GM20000 (cell line): ENCODE data around the gene HEPH.
"Not testable (repeated sequence)": the region's sequence is repeated elsewhere in the genome, so short reads cannot be mapped to it uniquely, and the experiment has no call there.

Source experiments
- DNase-seq: peaks from one replicate; pipeline ENCODE4 v3.0.0; 2012; ENCODE audit warnings: low spot score
- CTCF ChIP-seq: IDR thresholded peaks from 2 replicates; pipeline ENCODE4 v1.5.1; 2012; ENCODE audit warnings: mild to moderate bottlenecking, control low read depth; ENCODE audit errors: extremely low read depth, missing control alignments

Gene HEPH

GRCh38 chrX:66221856-66222255, 57.8 kb downstream of the HEPH start:
- no peak for TF ChIP-seq CTCF
- no peak for DNase-seq

GRCh38 chrX:66232296-66232695, 68.2 kb downstream of the HEPH start:
- TF ChIP-seq CTCF, result no peak
- DNase-seq, result no peak

GRCh38 chrX:66233209-66233608, 69.2 kb downstream of the HEPH start:
- no peak for DNase-seq
- TF ChIP-seq CTCF, result no peak

- not testable (repeated sequence) for DNase-seq
Measured at GRCh38 chrX:66233904-66234303, 69.9 kb downstream of the HEPH start.

- no peak for TF ChIP-seq CTCF
- no peak for DNase-seq
Measured at GRCh38 chrX:66255359-66255967, 91.4 kb downstream of the HEPH start.

- no peak for DNase-seq
- TF ChIP-seq CTCF, result no peak
Measured at GRCh38 chrX:66262807-66263206, 98.8 kb downstream of the HEPH start.
